ENCODE measurements around the gene CCDC158. TPM values are rescaled to one million over a fixed set of nuclear protein-coding genes. Genes with fewer than 3 reads are reported as not detected.
A peak's percentile ranks its signal among the peaks of the same experiment; 100 is the strongest.

CCDC158 gene
- total RNA-seq, 1 donor: 0.36 TPM

DNA sequence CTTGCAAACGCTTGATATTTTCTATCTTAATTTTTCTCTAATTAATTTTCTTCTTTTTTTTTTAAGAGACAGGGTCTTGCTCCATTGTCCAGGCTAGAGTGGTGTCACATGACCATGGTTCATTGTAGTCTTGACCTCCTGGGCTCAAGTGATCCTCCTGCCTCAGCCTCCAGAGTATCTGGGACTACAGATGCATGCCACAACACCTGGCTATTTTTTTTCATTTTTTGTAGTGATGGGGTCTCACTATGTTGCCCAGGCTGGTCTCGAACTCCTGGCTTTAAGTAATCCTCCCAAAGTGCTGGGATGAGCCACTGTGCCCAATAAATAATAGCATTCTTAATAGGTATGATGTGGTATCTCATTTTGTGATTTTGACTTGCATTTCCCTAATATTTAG lies 32.3 kb upstream of the CCDC158 start:
- H3K36me3 ChIP-seq (ENCODE audit: insufficient read depth, low read length): no peaks in the 10 kb centered on the region
- no peaks in the 10 kb centered on the region for H3K4me1 ChIP-seq (ENCODE audit: insufficient read depth, low read length)
- no peak overlapping the region for H2AFZ ChIP-seq (ENCODE audit: low read length)
- no peak for DNase-seq (ENCODE audit: insufficient read length, low spot score, missing footprints)
- no peak overlapping the region for H3K4me2 ChIP-seq (ENCODE audit: insufficient read depth, low read length)
- no peaks in the 10 kb centered on the region for H3K79me2 ChIP-seq (ENCODE audit: insufficient read depth, low read length)
- H4K20me1 ChIP-seq (ENCODE audit: insufficient read depth, low read length): no peaks in the 10 kb centered on the region
- TF ChIP-seq, protein P1, sequence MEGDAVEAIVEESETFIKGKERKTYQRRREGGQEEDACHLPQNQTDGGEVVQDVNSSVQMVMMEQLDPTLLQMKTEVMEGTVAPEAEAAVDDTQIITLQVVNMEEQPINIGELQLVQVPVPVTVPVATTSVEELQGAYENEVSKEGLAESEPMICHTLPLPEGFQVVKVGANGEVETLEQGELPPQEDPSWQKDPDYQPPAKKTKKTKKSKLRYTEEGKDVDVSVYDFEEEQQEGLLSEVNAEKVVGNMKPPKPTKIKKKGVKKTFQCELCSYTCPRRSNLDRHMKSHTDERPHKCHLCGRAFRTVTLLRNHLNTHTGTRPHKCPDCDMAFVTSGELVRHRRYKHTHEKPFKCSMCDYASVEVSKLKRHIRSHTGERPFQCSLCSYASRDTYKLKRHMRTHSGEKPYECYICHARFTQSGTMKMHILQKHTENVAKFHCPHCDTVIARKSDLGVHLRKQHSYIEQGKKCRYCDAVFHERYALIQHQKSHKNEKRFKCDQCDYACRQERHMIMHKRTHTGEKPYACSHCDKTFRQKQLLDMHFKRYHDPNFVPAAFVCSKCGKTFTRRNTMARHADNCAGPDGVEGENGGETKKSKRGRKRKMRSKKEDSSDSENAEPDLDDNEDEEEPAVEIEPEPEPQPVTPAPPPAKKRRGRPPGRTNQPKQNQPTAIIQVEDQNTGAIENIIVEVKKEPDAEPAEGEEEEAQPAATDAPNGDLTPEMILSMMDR (IDR thresholded peaks at IDR 0.05; ENCODE audit: extremely low read depth, low read depth, low read length): no peak
- H3K9me3 ChIP-seq (ENCODE audit: low read depth, low read length): no peaks in the 10 kb centered on the region
- no peak overlapping the region for H3K4me3 ChIP-seq (ENCODE audit: insufficient read depth, low read length)
- peaks cover 22% of the 10 kb centered on the region for H3K27me3 ChIP-seq (ENCODE audit: insufficient read depth, low read length)
- H3K27ac ChIP-seq (ENCODE audit: low read depth, low read length): no peak overlapping the region

DNA sequence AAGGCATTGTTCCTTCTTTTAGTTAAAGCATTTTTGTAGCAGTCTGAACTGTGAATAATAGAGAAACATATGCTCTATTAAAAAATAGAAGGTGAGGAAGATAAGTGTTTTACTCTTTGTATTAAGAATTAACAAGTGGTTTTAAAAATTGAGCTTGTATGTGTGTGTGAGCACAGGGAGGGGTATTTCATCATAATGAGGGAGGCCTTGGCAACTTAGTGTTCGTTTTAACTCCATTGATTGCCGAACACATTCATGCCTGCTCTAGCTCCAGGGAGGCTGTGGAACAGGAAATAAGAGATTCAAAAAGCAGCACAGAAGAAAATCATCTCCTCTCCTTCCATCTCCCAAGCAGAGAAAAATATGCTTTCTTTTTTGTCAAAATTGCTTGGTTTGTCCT lies 28.9 kb upstream of the CCDC158 start:
- TF ChIP-seq, protein P1 (IDR thresholded peaks at IDR 0.05; ENCODE audit: extremely low read depth, low read depth, low read length): no peak
- Histone ChIP-seq H3K79me2 (ENCODE audit: insufficient read depth, low read length) (no peaks in the 10 kb centered on the region), H3K27ac (ENCODE audit: low read depth, low read length) (no peak overlapping the region), H4K20me1 (ENCODE audit: insufficient read depth, low read length) (no peaks in the 10 kb centered on the region), H3K36me3 (ENCODE audit: insufficient read depth, low read length) (no peaks in the 10 kb centered on the region), H2AFZ (ENCODE audit: low read length) (peak overlapping the region; percentile 24), H3K4me3 (ENCODE audit: insufficient read depth, low read length) (no peak overlapping the region), H3K27me3 (ENCODE audit: insufficient read depth, low read length) (peaks cover 21% of the 10 kb centered on the region), H3K9me3 (ENCODE audit: low read depth, low read length) (no peaks in the 10 kb centered on the region), H3K4me2 (ENCODE audit: insufficient read depth, low read length) (no peak overlapping the region), H3K4me1 (ENCODE audit: insufficient read depth, low read length) (peaks cover 9% of the 10 kb centered on the region)
- peak; percentile 34 for DNase-seq (ENCODE audit: insufficient read length, low spot score, missing footprints)

DNA sequence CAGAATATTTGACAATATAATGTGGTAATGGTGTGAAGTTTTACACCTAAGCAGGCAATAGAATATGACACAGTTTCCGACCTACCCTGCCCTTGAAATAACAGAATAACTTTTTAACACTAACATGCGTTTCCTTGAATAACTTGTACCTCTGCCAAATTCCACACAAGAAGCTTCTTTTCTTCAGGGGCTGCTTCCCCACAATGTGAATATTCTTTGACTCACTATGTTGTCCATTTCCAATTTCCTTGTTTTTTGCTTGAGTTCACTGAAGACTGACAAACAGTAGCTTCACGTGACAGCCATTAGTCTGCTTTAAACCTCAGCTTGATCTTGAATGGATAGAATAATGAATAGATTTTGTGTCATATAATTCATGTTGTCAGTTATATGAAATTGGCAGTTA lies 28.4 kb upstream of the CCDC158 start:
- Histone ChIP-seq H3K36me3 (ENCODE audit: insufficient read depth, low read length) (no peaks in the 10 kb centered on the region), H2AFZ (ENCODE audit: low read length) (no peak overlapping the region), H3K4me3 (ENCODE audit: insufficient read depth, low read length) (no peak overlapping the region), H3K9me3 (ENCODE audit: low read depth, low read length) (no peaks in the 10 kb centered on the region), H3K79me2 (ENCODE audit: insufficient read depth, low read length) (no peaks in the 10 kb centered on the region), H3K27me3 (ENCODE audit: insufficient read depth, low read length) (peaks cover 16% of the 10 kb centered on the region), H3K4me1 (ENCODE audit: insufficient read depth, low read length) (peaks cover 9% of the 10 kb centered on the region), H4K20me1 (ENCODE audit: insufficient read depth, low read length) (no peaks in the 10 kb centered on the region), H3K4me2 (ENCODE audit: insufficient read depth, low read length) (no peak overlapping the region), H3K27ac (ENCODE audit: low read depth, low read length) (no peak overlapping the region)
- DNase-seq (ENCODE audit: insufficient read length, low spot score, missing footprints): no peak
- TF ChIP-seq, protein P1 (IDR thresholded peaks at IDR 0.05; ENCODE audit: extremely low read depth, low read depth, low read length): no peak

DNA sequence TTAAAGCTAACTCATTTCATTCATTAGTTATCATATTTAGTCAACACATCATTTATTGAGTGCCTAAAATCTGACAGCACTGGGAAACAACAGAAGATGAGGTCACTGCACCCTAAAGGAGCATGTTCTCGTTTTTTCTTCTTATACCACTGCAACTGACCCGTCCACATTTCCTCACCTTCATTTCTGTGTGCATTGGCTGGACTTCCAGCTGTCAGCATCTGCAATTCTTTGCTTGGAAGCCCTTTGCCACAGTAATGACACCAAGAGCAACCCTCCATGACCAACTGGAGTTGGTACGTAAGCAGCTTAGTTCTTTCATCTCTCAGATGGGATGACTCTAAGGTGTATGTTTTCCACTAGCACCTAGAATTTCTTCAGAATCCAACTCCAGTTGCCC lies 27.3 kb upstream of the CCDC158 start:
- Histone ChIP-seq H3K4me2 (ENCODE audit: insufficient read depth, low read length) (no peak overlapping the region), H4K20me1 (ENCODE audit: insufficient read depth, low read length) (no peaks in the 10 kb centered on the region), H3K4me3 (ENCODE audit: insufficient read depth, low read length) (no peak overlapping the region), H3K79me2 (ENCODE audit: insufficient read depth, low read length) (no peaks in the 10 kb centered on the region), H2AFZ (ENCODE audit: low read length) (no peak overlapping the region), H3K36me3 (ENCODE audit: insufficient read depth, low read length) (no peaks in the 10 kb centered on the region), H3K9me3 (ENCODE audit: low read depth, low read length) (no peaks in the 10 kb centered on the region), H3K27me3 (ENCODE audit: insufficient read depth, low read length) (peaks cover 14% of the 10 kb centered on the region), H3K4me1 (ENCODE audit: insufficient read depth, low read length) (peaks cover 9% of the 10 kb centered on the region), H3K27ac (ENCODE audit: low read depth, low read length) (no peak overlapping the region)
- TF ChIP-seq, protein P1 (IDR thresholded peaks at IDR 0.05; ENCODE audit: extremely low read depth, low read depth, low read length): no peak
- no peak for DNase-seq (ENCODE audit: insufficient read length, low spot score, missing footprints)
